Epithelial cell of proximal tubule (primary cell): ENCODE data around the gene SLC25A36. TPM values are rescaled to one million over a fixed set of nuclear protein-coding genes. Genes with fewer than 3 reads are reported as not detected.

Source experiments
- DNase-seq: peaks from one replicate; pipeline ENCODE4 v3.0.0-alpha.2; 2011; ENCODE audit warnings: low read depth
- H3K4me3 ChIP-seq: 2 replicates; pipeline ENCODE4 v1.5.1; 2011; ENCODE audit warnings: low read depth, mild to moderate bottlenecking, low read length
- CTCF ChIP-seq: conservative IDR thresholded peaks from 2 replicates; pipeline ENCODE4 v1.5.1; 2012; ENCODE audit warnings: low read depth, mild to moderate bottlenecking, low read length
- total RNA-seq: library from RNA; depleted of rRNA; stranded (reverse); fragments of >200 nt; gene quantifications from 2 replicates; pipeline ENCODE4 v1.2.3, GENCODE V29; 2015

SLC25A36 gene
- total RNA-seq, 1 donor from 2014 or later, result 34.4 TPM

DNA sequence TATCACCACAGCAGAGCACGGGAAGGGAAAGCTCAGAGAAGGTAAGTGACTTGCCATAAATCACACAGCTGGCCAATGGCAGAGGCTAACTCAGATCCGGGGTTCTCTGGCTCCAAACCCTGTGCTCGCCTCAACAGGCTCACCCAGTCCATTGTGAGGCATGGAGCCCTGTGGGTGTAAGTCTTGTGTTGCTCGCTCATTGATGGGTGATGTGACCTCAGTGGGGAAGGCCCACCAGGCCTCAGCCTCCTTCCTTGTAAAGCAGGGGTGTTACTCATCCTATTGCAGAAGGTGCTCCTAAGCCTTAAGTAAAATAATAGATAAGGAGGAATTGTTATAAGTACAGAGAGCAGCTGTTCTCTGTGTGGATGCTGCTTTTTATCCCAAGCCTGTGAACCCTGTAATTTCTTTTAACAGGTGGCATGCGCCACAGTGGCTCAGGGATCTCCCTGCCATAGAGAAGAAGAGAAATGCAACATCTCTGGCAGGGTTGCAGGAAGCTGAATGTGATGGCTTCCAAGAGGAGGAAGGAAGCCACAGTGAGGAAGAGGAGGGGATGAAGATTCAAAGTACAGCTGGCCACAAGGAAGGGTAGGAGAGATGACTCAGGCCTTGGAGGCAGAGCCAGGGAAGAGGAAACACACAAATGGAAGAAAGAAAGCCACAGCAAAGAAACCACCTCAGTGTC is 78.7 kb downstream of the SLC25A36 start:
- H3K4me3 ChIP-seq, result no peak overlapping the region
- TF ChIP-seq CTCF, result no peak
- DNase-seq, result no peak

DNA sequence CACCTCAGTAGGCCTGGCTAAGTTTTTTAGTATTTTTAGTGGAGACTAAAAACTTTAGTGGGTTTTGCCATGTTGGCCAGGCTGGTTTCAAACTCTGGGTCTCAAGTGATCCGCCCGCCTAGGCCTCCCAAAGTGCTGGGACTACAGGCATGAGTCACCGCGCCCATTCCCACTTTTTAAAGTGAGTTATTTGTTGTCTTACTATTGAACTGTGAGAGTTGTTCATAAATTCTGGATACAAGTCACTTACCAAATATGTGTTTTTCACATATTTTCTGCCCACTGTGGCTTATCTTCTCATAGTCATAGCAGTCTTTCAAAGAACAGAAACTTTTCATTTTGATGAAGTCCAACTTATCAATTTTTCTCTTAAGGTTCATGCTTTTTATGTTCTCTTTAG is 79.6 kb downstream of the SLC25A36 start:
- H3K4me3 ChIP-seq, result no peak overlapping the region
- TF ChIP-seq CTCF, result no peak
- no peak for DNase-seq

Other genes with a start within 250 kb of the SLC25A36 start
- 0.58 and 1.2 TPM in 2 replicates for gene SPSB4, start 109.5 kb downstream of the SLC25A36 start, total RNA-seq